Hepatocyte (in vitro differentiated cells): ENCODE measurements around the gene CNTNAP1.

Experiments used
- CTCF ChIP-seq: fragments of 200-600 bp; sonication (generic); IDR thresholded peaks from 2 replicates; pipeline ENCODE4 v1.5.1; 2016; ENCODE audit warnings: antibody characterized with exemption, mild to moderate bottlenecking; ENCODE audit not compliant: poor library complexity
- EZH2phosphoT487 ChIP-seq: fragments of 200-600 bp; sonication (generic); IDR thresholded peaks from one replicate; pipeline ENCODE4 v1.6.1; 2018; ENCODE audit warnings: antibody characterized with exemption, mild to moderate bottlenecking, low read depth, moderate library complexity; ENCODE audit not compliant: unreplicated experiment, severe bottlenecking

- TF ChIP-seq CTCF: no peak
- TF ChIP-seq EZH2phosphoT487: no peak
Observed at GRCh38 chr17:42744806-42745617, 62.7 kb downstream of the CNTNAP1 start, which contains the start of gene EZH1.
